ENCODE data around the gene CKLF. TPM values are rescaled to one million over a fixed set of nuclear protein-coding genes. Genes with fewer than 3 reads are reported as not detected.

Gene CKLF
- total RNA-seq, 2 donors from 2014 or later: 20.5 to 28.3 TPM

DNA sequence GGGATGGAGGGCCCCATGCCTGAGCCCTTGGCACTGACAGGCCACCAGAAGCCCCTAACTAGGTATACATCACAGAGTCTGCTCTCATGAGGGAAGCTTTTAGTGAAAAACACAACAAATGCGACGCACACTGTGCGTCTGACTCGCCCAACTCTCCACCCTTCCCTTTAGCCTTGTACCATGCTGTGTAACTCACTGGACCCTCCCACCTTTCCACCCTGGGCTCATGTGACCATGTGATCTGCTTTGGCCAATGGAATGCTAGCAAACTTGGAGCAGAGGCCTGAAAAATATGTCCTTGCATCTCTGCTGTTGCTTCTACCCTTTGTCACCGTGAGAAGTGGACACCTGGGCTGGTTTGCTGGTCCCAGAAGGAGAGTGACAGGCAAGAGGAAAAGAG lies 24.1 kb upstream of the CKLF start:
- intact Hi-C loops (cut with DNase I): no loop called here
- Histone ChIP-seq H3K4me3 (no peak overlapping the region), H3K4me1 (replicated peaks) (no peaks in the 10 kb centered on the region), H3K36me3 (peaks cover 0 to 11% of the 10 kb centered on the region in 2 donors), H3K9me3 (no peaks in the 10 kb centered on the region), H3K27me3 (replicated peaks; ENCODE audit: insufficient read depth) (no peaks in the 10 kb centered on the region), H3K27ac (no peak overlapping the region)
- WGBS: 100% methylated on average over 5 of the region's 5 CpGs
- TF ChIP-seq POLR2A (IDR thresholded peaks at IDR 0.05) (no peak), POLR2AphosphoS5 (IDR thresholded peaks at IDR 0.05) (no peak)
- TF ChIP-seq, protein P1, sequence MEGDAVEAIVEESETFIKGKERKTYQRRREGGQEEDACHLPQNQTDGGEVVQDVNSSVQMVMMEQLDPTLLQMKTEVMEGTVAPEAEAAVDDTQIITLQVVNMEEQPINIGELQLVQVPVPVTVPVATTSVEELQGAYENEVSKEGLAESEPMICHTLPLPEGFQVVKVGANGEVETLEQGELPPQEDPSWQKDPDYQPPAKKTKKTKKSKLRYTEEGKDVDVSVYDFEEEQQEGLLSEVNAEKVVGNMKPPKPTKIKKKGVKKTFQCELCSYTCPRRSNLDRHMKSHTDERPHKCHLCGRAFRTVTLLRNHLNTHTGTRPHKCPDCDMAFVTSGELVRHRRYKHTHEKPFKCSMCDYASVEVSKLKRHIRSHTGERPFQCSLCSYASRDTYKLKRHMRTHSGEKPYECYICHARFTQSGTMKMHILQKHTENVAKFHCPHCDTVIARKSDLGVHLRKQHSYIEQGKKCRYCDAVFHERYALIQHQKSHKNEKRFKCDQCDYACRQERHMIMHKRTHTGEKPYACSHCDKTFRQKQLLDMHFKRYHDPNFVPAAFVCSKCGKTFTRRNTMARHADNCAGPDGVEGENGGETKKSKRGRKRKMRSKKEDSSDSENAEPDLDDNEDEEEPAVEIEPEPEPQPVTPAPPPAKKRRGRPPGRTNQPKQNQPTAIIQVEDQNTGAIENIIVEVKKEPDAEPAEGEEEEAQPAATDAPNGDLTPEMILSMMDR (IDR thresholded peaks at IDR 0.05): no peak
- DNase-seq (ENCODE audit: low spot score): no peak

- DNase-seq (ENCODE audit: low spot score): no peak
- Histone ChIP-seq H3K4me1 (replicated peaks) (no peaks in the 10 kb centered on the region), H3K4me3 (no peak overlapping the region), H3K27ac (no peak overlapping the region), H3K36me3 (peaks cover 0 to 11% of the 10 kb centered on the region in 2 donors), H3K27me3 (replicated peaks; ENCODE audit: insufficient read depth) (no peaks in the 10 kb centered on the region), H3K9me3 (no peaks in the 10 kb centered on the region)
- intact Hi-C loops (cut with DNase I): no loop called here
- WGBS: 92% methylated on average over 6 of the region's 6 CpGs
- no peak for TF ChIP-seq POLR2A (IDR thresholded peaks at IDR 0.05)
- no peak for TF ChIP-seq POLR2AphosphoS5 (IDR thresholded peaks at IDR 0.05)
- TF ChIP-seq, protein P1 (IDR thresholded peaks at IDR 0.05): no peak
Observed at GRCh38 chr16:66529475-66529874, 22.9 kb upstream of the CKLF start.

DNA sequence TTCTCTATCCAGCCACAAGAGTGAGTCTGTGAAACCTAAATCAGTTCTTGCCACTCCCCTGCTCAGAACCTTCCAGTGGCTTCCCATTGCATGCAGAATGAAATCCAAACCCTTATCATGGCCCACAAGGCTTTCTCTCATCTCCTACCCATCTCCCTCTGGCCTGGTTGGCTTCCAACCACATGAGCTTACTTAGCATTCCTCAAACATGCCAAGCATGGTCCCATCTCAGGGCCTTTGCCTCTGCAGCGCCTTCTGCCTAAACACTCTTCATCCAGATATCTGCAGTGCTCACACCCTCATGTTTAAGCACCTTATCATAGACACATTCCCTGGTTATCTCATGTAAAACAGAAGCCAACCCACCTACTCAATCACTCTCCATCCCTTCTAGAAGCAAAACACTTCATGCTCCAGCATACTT lies 18.0 kb upstream of the CKLF start:
- Histone ChIP-seq H3K9me3 (no peaks in the 10 kb centered on the region), H3K27me3 (replicated peaks; ENCODE audit: insufficient read depth) (no peaks in the 10 kb centered on the region), H3K4me3 (no peak overlapping the region), H3K27ac (no peak overlapping the region), H3K4me1 (replicated peaks) (no peaks in the 10 kb centered on the region), H3K36me3 (no peaks in the 10 kb centered on the region)
- TF ChIP-seq POLR2A (IDR thresholded peaks at IDR 0.05) (no peak), POLR2AphosphoS5 (IDR thresholded peaks at IDR 0.05) (no peak)
- TF ChIP-seq, protein P1 (IDR thresholded peaks at IDR 0.05): no peak
- intact Hi-C loops (cut with DNase I): no loop called here
- DNase-seq (ENCODE audit: low spot score): no peak
- WGBS: 97% methylated on average over 1 of the region's 1 CpG

DNA sequence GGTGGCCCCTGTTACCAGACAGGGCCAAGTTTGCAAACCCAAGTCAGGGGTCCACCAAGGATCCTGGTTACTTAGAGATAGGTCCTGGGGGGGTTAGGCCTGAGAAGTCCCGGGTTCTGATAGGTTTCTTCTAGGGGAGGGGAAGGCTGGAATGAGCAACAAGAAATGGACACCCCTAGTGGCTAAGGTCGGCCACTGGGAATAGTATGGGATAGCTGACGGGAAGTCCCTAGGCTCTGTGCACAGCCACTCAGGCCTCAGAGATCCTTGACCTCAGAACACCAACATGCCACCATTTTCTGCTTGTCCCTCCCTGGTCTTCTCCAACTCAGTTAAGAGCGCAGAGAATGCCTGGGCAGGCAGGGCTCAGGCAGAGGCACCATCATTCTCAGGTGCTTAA lies 15.9 kb upstream of the CKLF start:
- no peaks in the 10 kb centered on the region for H3K4me1 ChIP-seq (replicated peaks)
- TF ChIP-seq, protein P1 (IDR thresholded peaks at IDR 0.05): no peak
- TF ChIP-seq POLR2A (IDR thresholded peaks at IDR 0.05): no peak
- no peak for TF ChIP-seq POLR2AphosphoS5 (IDR thresholded peaks at IDR 0.05)
- H3K4me3 ChIP-seq: no peak overlapping the region
- DNase-seq (ENCODE audit: low spot score): no peak
- H3K36me3 ChIP-seq: no peaks in the 10 kb centered on the region
- 85% methylated on average over 4 of the region's 4 CpGs for WGBS
- H3K27me3 ChIP-seq (replicated peaks; ENCODE audit: insufficient read depth): no peaks in the 10 kb centered on the region
- intact Hi-C loops (cut with DNase I): no loop called here
- no peak overlapping the region for H3K27ac ChIP-seq
- H3K9me3 ChIP-seq: no peaks in the 10 kb centered on the region

DNA sequence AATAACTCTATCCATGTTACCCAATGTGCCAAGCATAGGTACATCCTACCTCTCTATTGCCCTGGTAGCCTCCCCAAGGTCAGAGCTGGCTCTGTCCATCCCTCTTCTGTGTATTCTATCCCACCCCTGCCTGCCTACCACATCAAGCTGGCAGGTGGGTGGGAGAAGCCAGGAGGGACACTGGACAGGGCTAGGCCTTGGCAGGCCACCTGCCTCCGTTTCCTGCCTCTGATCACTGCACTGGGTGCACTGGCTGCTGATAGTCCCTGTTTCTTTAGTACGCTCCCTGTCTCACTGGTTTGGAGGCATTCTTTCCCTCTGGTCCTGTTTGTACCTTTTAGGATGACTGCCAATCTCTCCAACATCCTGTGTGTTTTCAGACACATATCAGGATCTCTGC lies 15.1 kb upstream of the CKLF start:
- no peaks in the 10 kb centered on the region for H3K9me3 ChIP-seq
- intact Hi-C loops (cut with DNase I): no loop called here
- H3K27ac ChIP-seq: no peak overlapping the region
- WGBS: 80% methylated on average over 2 of the region's 2 CpGs
- no peaks in the 10 kb centered on the region for H3K27me3 ChIP-seq (replicated peaks; ENCODE audit: insufficient read depth)
- no peak for DNase-seq (ENCODE audit: low spot score)
- TF ChIP-seq POLR2AphosphoS5 (IDR thresholded peaks at IDR 0.05): no peak
- TF ChIP-seq, protein P1 (IDR thresholded peaks at IDR 0.05): no peak
- TF ChIP-seq POLR2A (IDR thresholded peaks at IDR 0.05): no peak
- H3K4me1 ChIP-seq (replicated peaks): no peaks in the 10 kb centered on the region
- H3K4me3 ChIP-seq: no peak overlapping the region
- no peaks in the 10 kb centered on the region for H3K36me3 ChIP-seq
